ENCODE results near the gene TNNI2. TPM values are rescaled to one million over a fixed set of nuclear protein-coding genes. Genes with fewer than 3 reads are reported as not detected.

TNNI2 gene
- total RNA-seq, 4 donors from 2014 or later = 1.4 to 3.7 (median 2.4) TPM; not detected in 1

GRCh38 chr11:1844221-1845094 is 5.7 kb downstream of the TNNI2 start:
- no peak for DNase-seq (ENCODE audit: low spot score)
- no peak for ATAC-seq (ENCODE audit: low FRiP score)
- TF ChIP-seq CTCF (IDR thresholded peaks at IDR 0.05) = no peak

GRCh38 chr11:1845095-1845429 is 6.3 kb downstream of the TNNI2 start:
- DNase-seq (ENCODE audit: low spot score) (no peak), ATAC-seq (ENCODE audit: low FRiP score) (no peak)
- TF ChIP-seq CTCF (IDR thresholded peaks at IDR 0.05) = no peak

GRCh38 chr11:1845561-1846452 is 7.0 kb downstream of the TNNI2 start:
- no peak for TF ChIP-seq CTCF (IDR thresholded peaks at IDR 0.05)
- ATAC-seq (ENCODE audit: low FRiP score) = no peak
- no peak for DNase-seq (ENCODE audit: low spot score)

- no peak for TF ChIP-seq CTCF (IDR thresholded peaks at IDR 0.05)
- DNase-seq (ENCODE audit: low spot score) = no peak
- no peak for ATAC-seq (ENCODE audit: low FRiP score)
Observed at GRCh38 chr11:1846453-1846932, 7.7 kb downstream of the TNNI2 start.

- TF ChIP-seq CTCF (IDR thresholded peaks at IDR 0.05) = no peak
- ATAC-seq (ENCODE audit: low FRiP score) (no peak), DNase-seq (ENCODE audit: low spot score) (no peak)
Observed at GRCh38 chr11:1847006-1847735, 8.4 kb downstream of the TNNI2 start.

GRCh38 chr11:1847926-1848639 is 9.3 kb downstream of the TNNI2 start:
- no peak for ATAC-seq (ENCODE audit: low FRiP score)
- TF ChIP-seq CTCF (IDR thresholded peaks at IDR 0.05) = no peak
- no peak for DNase-seq (ENCODE audit: low spot score)
